H1 (cell line): Measurements from ENCODE around the gene CPXM2. TPM values are rescaled to one million over a fixed set of nuclear protein-coding genes. Genes with fewer than 3 reads are reported as not detected.

Source experiments
- ATF3 ChIP-seq: IDR thresholded peaks from 2 replicates; pipeline ENCODE4 v1.6.1; 2011; ENCODE audit warnings: low read depth, mild to moderate bottlenecking, low read length; ENCODE audit not compliant: insufficient read depth
- CHD1 ChIP-seq: IDR thresholded peaks from 2 replicates; pipeline ENCODE4 v1.6.1; 2012; ENCODE audit warnings: low read depth, low read length, improper control_type of control experiment
- EZH2 ChIP-seq: fragments of 200-600 bp; sonication (generic); IDR thresholded peaks from 2 replicates; pipeline ENCODE4 v1.7.1; 2012; ENCODE audit warnings: low read depth, mild to moderate bottlenecking, moderate library complexity, low read length, inconsistent platforms; ENCODE audit not compliant: severe bottlenecking
- JUND ChIP-seq: IDR thresholded peaks from 2 replicates; pipeline ENCODE4 v1.6.1; 2011; ENCODE audit warnings: mild to moderate bottlenecking, improper control_type of control experiment, low read length
- KDM5A ChIP-seq: fragments of 200-600 bp; IDR thresholded peaks from 2 replicates; pipeline ENCODE4 v1.7.1; 2012; ENCODE audit warnings: mild to moderate bottlenecking, low read length, inconsistent platforms, mixed read lengths
- SIN3A ChIP-seq, 2 experiments: IDR thresholded peaks in 1 of 2; conservative IDR thresholded peaks in 1 of 2; 2 replicates each; pipeline ENCODE4 v1.6.1; 2011 to 2012; ENCODE audit warnings: low read length in 2 of 2, improper control_type of control experiment in 1 of 2, low read depth in 1 of 2, mild to moderate bottlenecking in 1 of 2
- polyA plus RNA-seq, 7 experiments: library from polyadenylated mRNA; depleted of rRNA in 3 of 7; stranded (reverse) in 5 of 7; unstranded in 2 of 7; fragments of >200 nt in 5 of 7; fragments of 200-250 nt in 2 of 7; gene quantifications; 1 replicate in 5 of 7; 2 replicates in 1 of 7; 4 replicates in 1 of 7; pipeline versions ENCODE4 v1.2.1 to v1.2.3, GENCODE V29; 2011 to 2013; ENCODE audit warnings: missing spikeins in 2 of 7, mixed read lengths in 2 of 7
- total RNA-seq: library from RNA; stranded (reverse); fragmentation: NEBNext Ultra II Directional; extraction: Animal tissue kit (Norgen Biotek cat#: 25700); gene quantifications from 2 replicates; pipeline ENCODE4 v1.2.1, GENCODE V29; 2021

The CPXM2 gene
- total and polyA plus RNA-seq, 2 of the 8 experiments (the other 6 are each of a cell fraction or from before 2014, with no cell fraction given): 2.4 to 2.9 TPM

DNA sequence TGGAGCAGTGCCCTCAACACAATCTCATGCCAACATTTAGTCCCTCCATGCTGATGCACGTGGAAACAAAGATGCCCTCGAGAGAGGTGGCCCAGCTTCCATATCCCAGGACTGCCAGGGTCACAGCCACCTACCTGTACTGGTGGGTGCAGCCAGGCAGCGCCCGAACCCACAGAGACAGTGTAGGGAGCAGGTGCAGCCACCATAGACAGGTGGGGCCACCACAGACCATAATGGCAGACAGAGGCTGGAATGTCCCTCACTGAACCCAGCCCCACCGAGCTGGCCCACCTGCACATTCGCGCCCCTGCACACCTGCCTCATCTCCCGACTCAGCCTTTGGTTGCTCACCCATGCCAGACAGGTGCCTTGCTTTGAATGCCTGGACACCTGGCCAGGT lies 18.3 kb upstream of the CPXM2 start (continued):
- TF ChIP-seq JUND: no peak
- TF ChIP-seq KDM5A: no peak
- TF ChIP-seq EZH2: no peak
- TF ChIP-seq SIN3A (conservative IDR thresholded peaks at IDR 0.05 in 1 of 2, IDR thresholded peaks at IDR 0.05 in 1 of 2; ENCODE audit: low read depth in 1 of 2, low read length in 2 of 2): no peak
- no peak for TF ChIP-seq CHD1
- no peak for TF ChIP-seq ATF3
